HepG2 (cell line): ENCODE results near the gene COX7A1.

Experiments used
- ARID2 ChIP-seq: sonication (generic); formaldehyde crosslinking; IDR thresholded peaks from 2 replicates; pipeline ENCODE4 v1.8.1; 2022; ENCODE audit warnings: mild to moderate bottlenecking, missing genetic modification reagents, borderline replicate concordance
- ATF3 ChIP-seq: sonication (generic); formaldehyde crosslinking; IDR thresholded peaks from 2 replicates; pipeline ENCODE4 v1.4.0; 2020; ENCODE audit warnings: missing genetic modification reagents
- CENPT ChIP-seq: sonication (generic); formaldehyde crosslinking; IDR thresholded peaks from 2 replicates; pipeline ENCODE4 v1.8.0; 2022; ENCODE audit warnings: low read depth, mild to moderate bottlenecking, moderate library complexity, missing genetic modification reagents
- CTCF ChIP-seq: sonication (generic); formaldehyde crosslinking; IDR thresholded peaks from 2 replicates; pipeline ENCODE4 v1.5.0; 2020; ENCODE audit warnings: mild to moderate bottlenecking, missing genetic modification reagents, moderate library complexity
- JUN ChIP-seq: sonication (generic); formaldehyde crosslinking; IDR thresholded peaks from 2 replicates; pipeline ENCODE4 v1.4.0; 2020; ENCODE audit warnings: mild to moderate bottlenecking, missing genetic modification reagents
- RAD21 ChIP-seq: fragments of 450-650 bp; formaldehyde crosslinking; IDR thresholded peaks from 2 replicates; pipeline ENCODE4 v1.5.0; 2020; ENCODE audit warnings: mild to moderate bottlenecking
- SNRNP70 ChIP-seq: fragments of 200-400 bp; formaldehyde crosslinking; IDR thresholded peaks from 2 replicates; pipeline ENCODE4 v1.6.1; 2017; ENCODE audit warnings: mild to moderate bottlenecking, low read depth, low read length, moderate library complexity
- SOX5 ChIP-seq: IDR thresholded peaks from 2 replicates; pipeline ENCODE4 v1.6.1; 2016; ENCODE audit warnings: borderline replicate concordance
- TEAD3 ChIP-seq: optimal IDR thresholded peaks from 2 replicates; pipeline ENCODE3; 2016; ENCODE audit warnings: borderline replicate concordance
- ZNF333 ChIP-seq: sonication (generic); formaldehyde crosslinking; IDR thresholded peaks from 2 replicates; pipeline ENCODE4 v1.4.0; 2020; ENCODE audit warnings: mild to moderate bottlenecking, missing genetic modification reagents, borderline replicate concordance
- ZNF383 ChIP-seq: sonication (generic); formaldehyde crosslinking; IDR thresholded peaks from 2 replicates; pipeline ENCODE4 v1.4.0; 2020; ENCODE audit warnings: missing genetic modification reagents, mild to moderate bottlenecking, borderline replicate concordance
- TF ChIP-seq, protein P1 (sequence below): IDR thresholded peaks from 2 replicates; pipeline ENCODE4 v1.6.1; 2012; ENCODE audit warnings: inconsistent platforms
- TF ChIP-seq, protein P2 (sequence below), 2 experiments: fragments of 450-650 bp in 1 of 2; sonication (generic) in 1 of 2; formaldehyde crosslinking; IDR thresholded peaks; 2 replicates each; pipeline versions ENCODE4 v1.5.0 to v1.8.0; 2020 to 2022; ENCODE audit warnings: mild to moderate bottlenecking in 1 of 2, missing genetic modification reagents in 1 of 2

GRCh38 chr19:36111200-36111539 is 41.1 kb downstream of the COX7A1 start:
- no peak for TF ChIP-seq SNRNP70
- TF ChIP-seq ZNF333 (CRISPR knock-in tag), result no peak
- TF ChIP-seq CTCF, result no peak
- no peak for TF ChIP-seq CENPT (CRISPR knock-in tag)
- TF ChIP-seq, protein P1, sequence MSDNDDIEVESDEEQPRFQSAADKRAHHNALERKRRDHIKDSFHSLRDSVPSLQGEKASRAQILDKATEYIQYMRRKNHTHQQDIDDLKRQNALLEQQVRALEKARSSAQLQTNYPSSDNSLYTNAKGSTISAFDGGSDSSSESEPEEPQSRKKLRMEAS, result no peak
- TF ChIP-seq ARID2 (CRISPR knock-in tag), result no peak
- no peak for TF ChIP-seq TEAD3
- TF ChIP-seq ATF3 (CRISPR knock-in tag), result no peak
- TF ChIP-seq RAD21 (CRISPR knock-in tag), result no peak
- TF ChIP-seq, protein P2, sequence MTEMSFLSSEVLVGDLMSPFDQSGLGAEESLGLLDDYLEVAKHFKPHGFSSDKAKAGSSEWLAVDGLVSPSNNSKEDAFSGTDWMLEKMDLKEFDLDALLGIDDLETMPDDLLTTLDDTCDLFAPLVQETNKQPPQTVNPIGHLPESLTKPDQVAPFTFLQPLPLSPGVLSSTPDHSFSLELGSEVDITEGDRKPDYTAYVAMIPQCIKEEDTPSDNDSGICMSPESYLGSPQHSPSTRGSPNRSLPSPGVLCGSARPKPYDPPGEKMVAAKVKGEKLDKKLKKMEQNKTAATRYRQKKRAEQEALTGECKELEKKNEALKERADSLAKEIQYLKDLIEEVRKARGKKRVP (CRISPR knock-in tag; IDR thresholded peaks at IDR 0.05), result no peak
- no peak for TF ChIP-seq SOX5 (CRISPR knock-in tag)
- no peak for TF ChIP-seq JUN (CRISPR knock-in tag)
- no peak for TF ChIP-seq ZNF383 (CRISPR knock-in tag)
